GM18951 (cell line): ENCODE results near the gene KIF11.
"Not testable (repeated sequence)": the region's sequence is repeated elsewhere in the genome, so short reads cannot be mapped to it uniquely, and the experiment has no call there.

ENCODE experiments used
- POLR2A ChIP-seq: IDR thresholded peaks from 4 replicates; pipeline ENCODE4 v1.6.1; 2011; ENCODE audit warnings: mild to moderate bottlenecking; ENCODE audit not compliant: insufficient read length, insufficient read depth; ENCODE audit errors: extremely low read depth
- in situ Hi-C: fragments of 300-500 bp; cut with MboI; formaldehyde crosslinking; loops from one replicate; pipeline ENCODE4 v1.12.0; 2022; ENCODE audit warnings: low sequenced_read_pairs, mixed read lengths, inconsistent platforms; ENCODE audit not compliant: unreplicated experiment

KIF11 gene

DNA sequence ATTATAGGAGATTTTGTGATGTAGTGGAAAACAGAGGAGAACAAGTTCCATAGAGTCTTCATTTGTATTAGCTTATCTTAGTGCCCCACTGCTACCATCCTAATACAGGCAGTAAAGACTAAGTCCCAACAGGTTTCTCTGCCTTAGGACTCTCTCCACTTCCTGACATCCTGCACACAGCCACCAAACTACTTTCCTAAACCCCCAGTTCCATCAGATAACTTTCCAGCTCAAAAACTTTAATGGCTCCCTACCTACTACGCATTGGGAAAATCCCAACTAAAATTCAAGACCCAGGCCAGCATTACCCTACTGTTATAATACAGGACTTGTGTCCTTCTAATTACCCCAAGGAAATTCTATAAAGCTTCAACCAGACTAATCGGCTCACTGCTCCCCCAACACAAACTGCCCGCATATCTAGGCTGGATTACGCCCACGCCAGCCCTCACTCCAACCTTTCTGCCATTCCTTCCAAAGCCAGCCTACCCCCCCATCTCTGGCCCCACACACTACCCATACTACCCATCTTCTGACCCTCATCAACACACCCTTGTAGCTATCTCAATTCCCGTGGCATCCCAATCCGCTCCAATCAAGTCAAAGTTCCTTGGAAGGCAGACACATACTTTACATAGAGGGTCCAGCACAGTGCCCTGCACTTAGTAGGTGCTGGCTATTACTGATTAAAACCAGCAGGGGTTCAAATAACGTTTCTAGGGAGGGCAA, 20.4 kb upstream of the KIF11 start:
- in situ Hi-C loops, result no loop called here
- TF ChIP-seq POLR2A, result no peak

DNA sequence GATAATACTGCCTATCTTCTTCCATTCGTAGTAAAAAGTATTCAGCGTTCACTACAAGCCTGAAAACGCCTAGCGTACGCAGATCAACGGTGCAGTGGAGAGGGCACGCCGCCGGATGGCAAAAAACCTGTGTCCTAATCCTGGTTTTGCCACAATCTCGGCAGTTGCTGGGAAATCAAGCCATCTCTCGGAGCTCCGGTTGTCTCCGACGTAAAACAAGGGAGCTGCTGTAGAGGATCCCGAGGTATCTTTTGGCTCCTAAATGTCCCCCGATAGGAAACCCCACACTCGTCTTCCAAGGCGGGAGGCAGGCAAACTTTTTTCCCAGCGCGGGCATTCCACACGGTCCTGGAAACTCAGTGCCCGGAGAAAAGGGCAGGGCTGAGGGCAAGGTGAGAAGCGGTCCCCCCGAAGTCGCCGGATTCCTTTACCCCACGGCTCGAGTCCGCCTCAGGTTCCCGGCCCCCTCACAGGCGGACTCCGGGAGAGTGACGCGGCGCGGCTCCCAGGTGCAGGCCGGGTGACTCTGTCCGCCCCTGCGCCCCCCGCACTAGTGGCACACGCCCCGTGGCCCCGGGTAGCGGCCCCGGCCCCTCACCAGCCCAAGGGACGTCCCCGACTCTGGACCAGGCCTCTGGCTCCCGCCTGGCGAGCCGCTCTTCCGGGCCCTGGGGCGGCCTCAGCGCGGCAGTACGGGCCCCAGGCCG, 19.7 kb upstream of the KIF11 start:
- in situ Hi-C loops, result no loop called here
- no peak for TF ChIP-seq POLR2A

DNA sequence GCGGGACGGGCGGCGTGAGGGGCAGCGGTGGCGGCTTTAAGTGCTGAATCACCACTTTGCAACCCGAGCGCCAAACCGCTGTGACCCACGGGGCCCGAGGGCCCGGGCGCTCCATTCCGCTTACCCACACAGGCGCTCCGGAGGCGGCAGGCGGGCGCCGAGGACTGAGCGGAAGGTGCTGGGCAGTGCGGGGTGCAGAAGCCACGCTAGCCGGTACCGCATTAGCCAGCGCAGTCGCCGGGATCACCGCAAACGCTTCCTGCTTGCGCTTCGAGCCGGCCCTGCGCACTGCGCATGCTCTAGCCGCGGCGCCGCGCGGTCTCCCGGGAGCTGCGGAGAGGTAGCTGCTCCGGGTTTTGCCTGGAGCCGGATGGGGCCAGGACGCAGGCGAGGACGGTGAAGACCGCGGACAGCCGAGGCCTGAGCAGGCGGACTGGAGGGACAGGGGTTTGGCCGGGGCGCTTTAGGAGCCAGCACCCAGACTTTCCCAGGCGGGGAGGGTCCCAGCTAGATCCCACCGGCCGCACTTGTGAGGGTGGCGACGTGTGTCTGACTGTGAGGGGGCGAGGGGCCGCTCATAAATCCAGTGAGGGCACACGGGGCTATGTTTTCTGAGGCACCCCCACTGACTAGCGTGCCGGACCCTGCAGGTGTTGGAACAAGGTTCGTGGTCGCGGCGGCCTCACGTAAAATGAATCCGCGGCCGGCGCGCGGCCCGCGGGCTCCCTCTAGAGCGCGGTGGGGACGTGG, 19.0 kb upstream of the KIF11 start, which contains the start of gene IDE:
Gene IDE (minus strand): TSS at position 296 of the 750 bp plus-strand sequence. CDS start 74 bp downstream, at position 222.
- in situ Hi-C loops, result no loop called here
- TF ChIP-seq POLR2A, result peak; percentile 90

DNA sequence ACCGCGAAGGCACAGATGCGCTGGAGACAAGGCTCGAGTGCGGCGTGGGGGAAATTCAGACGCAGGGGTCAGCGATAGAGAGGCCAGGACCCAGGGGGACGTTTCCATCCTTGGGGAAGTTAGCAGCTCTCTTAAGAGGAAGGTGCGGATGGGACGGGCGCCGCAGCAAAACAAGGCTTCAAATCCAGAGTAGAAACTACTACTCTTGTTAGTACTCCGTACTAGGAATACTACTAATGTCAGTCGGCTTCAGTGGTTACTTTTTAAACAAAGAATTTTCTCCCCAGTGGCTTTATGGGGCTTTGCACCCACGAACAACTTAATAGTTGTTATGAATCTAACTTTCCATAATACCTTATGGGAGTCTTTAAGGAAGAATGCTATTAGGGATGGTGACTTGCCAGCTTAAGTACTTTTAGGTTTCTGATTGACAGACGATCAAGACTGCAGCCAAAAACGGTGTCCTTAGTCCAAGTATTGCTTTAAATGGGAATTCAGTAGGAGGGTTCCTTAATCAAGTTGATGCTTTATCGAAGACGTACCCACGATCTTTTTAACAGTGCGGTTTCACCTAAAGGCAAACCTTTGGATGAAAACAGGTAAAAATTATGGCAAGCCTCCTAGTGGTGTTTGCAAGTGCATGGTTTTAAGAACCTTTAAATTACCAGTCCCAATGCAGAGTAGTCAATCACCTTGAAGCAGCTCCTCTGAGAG, 18.2 kb upstream of the KIF11 start:
- TF ChIP-seq POLR2A, result no peak
- in situ Hi-C loops, result no loop called here

DNA sequence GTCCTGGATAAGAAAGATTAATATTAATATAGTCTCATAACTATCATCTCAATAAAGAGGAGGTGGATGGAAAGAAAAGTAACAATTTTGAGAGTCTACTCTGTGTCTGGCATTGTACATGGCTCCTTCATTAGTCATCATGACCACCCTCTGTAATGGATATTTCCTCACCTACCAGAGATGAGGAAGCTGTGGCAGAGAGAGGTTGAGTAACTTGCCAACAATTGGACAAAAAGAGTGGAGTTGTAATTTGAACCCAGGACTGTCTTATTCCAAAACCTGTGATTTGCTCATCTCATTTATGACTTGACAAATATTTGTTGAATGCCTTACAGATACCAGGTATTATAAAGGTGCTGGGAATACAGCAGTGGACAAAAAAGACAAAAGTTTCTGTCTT, 17.0 kb upstream of the KIF11 start:
- in situ Hi-C loops, result no loop called here
- TF ChIP-seq POLR2A, result no peak

DNA sequence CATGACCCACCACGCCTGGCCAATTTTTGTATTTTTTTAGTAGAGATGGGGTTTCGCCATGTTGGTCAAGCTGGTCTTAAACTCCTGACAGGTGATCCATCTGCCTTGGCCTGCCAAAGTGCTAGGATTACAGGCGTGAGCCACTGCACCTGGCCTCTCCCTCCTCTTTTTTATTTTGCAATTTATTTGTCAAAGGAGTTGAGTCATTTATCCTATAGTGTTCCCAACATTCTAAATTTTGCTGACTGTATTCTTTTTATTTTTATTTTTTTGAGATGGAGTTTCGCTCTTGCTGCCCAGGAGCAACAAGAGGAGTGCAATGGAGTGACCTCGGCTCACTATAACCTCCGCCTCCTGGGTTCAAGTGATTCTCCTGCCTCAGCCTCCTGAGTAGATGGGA, 10.6 kb upstream of the KIF11 start:
- in situ Hi-C loops, result not testable (repeated sequence)

DNA sequence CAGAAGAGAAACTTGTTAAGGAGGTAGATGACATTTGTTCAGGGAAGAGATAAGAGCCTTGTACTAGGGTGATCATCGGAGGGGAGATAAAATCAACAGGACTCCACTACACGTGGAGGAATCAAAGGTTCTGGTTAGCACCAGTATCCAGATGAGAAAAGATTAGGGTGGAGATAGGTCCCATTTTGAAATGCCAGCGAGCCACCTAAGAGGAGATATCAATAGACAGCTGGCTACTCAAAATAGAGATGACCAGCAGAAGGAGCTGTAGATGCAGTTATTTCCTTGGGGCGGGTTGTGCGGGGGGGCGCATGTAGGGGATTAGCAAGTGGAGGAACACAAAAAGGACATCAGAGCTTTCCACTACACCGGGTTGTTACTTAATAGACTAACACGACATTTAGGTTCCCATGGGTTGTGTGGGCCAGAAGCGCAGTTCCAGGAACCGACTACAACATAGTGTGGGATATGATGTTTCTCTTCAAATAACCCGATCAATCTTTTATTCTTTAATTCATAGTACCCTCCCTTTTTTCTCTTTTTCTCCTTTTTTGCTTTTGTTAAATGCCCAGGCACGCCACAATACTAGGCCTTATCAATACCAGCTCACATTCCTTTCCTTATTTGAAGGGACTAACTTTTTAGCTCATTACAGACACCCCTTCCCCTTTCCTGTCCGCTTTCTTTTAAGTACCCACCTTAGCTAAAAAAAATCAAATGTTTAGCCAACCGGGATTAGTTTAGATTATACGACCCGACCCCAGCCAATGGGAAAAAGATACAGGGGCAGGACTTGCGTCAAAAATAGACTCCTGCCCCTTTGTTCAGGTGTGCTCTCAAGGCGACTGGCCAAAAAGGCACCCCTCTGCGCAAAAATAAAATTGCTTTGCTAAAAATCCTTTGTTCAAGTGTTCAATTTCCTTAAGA, 2.0 kb upstream of the KIF11 start:
- in situ Hi-C loops, result no loop called here
- TF ChIP-seq POLR2A, result peak; percentile 25

DNA sequence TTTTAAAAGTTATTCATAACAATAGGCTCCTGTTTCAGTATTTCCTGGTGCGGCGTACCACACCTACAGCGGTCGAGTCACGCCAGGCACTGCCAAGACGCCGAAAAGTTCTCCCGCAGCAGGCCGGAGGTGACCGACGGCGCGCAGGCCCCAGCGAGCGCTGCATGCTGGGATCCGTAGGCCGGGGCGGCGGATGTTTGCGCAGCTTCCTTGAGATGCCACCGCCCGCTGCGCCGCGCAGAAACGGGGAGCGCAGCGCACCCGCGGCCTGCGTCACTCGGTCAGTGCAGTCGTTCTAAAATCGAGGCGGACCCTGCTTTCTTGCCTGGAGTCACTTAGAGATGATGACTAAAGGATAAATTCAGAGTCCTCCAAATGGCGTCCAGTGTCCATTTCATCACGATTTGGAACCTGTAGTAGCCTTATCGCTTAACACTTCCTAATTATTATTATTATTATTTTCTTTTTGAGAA, 1.3 kb upstream of the KIF11 start:
- in situ Hi-C loops, result no loop called here

DNA sequence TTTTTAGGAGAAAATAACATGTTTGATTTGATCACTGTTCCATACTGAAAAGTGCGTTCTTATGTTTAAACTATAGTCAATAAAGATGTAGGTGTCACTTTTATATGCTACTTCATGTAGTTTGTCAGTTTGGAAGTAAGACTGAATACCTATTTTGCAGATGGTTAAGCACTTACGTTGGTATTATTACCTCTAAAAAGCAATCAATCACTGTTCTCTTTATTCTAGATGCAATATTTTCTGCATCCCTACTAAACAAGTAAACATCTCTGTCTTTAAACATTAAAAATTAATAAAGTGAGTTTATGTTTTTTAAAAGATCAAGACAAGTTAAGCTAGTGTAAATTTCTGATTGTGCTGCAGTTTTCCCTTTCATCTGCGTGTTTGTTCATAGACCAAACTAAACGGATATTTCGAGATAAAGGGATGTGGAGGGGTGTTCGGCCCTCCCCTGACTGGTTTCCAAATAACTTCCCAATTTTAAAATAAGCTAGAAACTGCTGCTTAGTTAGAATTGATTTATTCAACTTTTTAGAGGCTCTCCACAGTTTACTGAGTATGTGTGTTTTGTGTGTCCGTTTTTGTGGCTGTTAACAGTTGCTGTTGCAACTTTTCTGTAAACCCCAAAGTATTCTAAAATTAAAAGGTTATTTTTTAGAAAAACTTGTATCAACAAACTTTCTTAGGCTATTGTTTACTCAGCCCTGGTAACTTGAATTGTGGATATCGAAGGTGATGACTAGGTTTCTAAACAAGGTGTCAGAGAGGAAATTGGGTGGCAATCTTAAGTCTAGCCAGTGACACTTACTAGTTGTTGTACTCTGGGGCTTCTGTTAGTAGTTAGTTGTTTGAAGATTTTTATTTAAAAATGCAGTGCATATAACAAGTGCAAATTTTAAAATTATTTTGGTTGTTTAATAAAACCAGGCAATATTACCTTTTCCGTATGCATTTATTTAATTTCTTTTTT, 974 bp downstream of the KIF11 start:
- no peak for TF ChIP-seq POLR2A
- in situ Hi-C loops, result no loop called here

More for the DNA sequence above, 1.3 kb upstream of the KIF11 start:
- TF ChIP-seq POLR2A, result peak; percentile 91

DNA sequence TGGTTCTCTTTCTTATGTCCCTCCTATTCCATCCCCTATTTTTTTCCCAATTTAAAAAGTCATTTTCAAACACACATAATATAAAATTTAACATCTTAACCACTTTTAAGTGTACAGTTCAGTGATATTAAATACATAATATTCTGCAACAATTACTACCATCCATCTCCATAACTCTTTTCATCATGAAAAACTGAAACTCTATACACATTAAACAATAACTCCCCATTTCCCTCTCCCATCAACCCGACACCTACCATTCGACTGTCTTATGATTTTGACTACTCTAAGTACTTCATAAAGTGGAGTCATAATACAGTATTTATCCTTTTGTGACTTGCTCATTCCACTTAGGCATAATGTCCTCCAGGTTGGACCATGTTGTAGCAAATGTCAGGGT, 2.6 kb downstream of the KIF11 start:
- TF ChIP-seq POLR2A, result no peak
- in situ Hi-C loops, result no loop called here

DNA sequence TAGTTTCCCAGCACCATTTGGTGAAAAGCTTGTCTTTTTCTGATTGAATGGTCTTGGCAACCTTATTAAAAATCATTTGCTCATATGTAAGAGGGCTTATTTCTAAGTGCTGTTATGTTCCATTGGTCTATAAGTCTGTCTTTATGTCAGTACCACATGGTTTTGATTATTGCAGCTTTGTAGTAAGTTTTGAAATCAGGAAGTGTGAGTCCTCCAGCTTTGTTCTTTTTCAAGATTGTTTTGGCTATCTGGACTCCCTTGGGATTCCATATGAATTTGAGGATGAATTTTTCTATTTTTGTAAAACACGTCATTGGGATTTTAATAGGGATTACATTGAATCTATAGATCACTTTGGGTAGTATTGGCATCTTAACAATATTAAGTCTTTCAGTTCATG, 5.4 kb downstream of the KIF11 start:
- in situ Hi-C loops, result no loop called here
- no peak for TF ChIP-seq POLR2A

DNA sequence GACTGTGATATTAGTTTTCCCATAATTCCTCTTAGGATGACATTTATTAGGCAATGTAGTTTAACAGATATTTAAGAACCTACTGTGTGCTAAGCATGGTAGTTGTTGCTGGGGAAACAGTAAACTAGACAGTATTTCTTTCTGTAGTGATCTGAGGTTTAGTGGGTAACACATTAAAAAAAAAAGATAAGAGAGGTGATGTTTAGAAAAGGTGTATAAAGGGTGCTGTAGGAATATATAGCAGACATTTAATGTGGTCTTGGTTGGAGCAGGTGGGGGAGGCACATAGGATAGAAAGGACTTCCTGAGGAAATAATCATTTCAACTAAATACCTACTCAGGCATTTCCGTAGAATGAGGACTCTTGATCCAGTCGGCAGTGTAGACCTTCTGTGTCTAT, 11.9 kb downstream of the KIF11 start:
- TF ChIP-seq POLR2A, result no peak
- in situ Hi-C loops, result no loop called here
